IMR-90 (cell line): ENCODE measurements around the gene RILPL2. TPM values are rescaled to one million over a fixed set of nuclear protein-coding genes. Genes with fewer than 3 reads are reported as not detected.

ENCODE experiments used
- ATAC-seq: fragments of 200-7000 bp; cut with Tn5 transposase; 2 replicates; pipeline ENCODE4 v1.9.1; 2020; ENCODE audit warnings: low read depth, mild to moderate bottlenecking, moderate library complexity
- BruUV-seq: library from RNA; stranded (reverse); fragments of 400-500 nt; replicated peaks from 2 replicates; lab custom pipeline; 2021; lab: Mats Ljungman, UMichigan
- CTCF ChIA-PET: fragments of 300-600 bp; formaldehyde crosslinking; extraction: SDS; loops from one replicate; lab custom pipeline; 2021; ENCODE audit warnings: antibody characterized with exemption; lab: Yijun Ruan, JAX
- POLR2A ChIA-PET: fragments of 300-600 bp; sonication (Branson Sonifier 250); formaldehyde crosslinking; loops from one replicate; lab custom pipeline; 2022; ENCODE audit warnings: antibody characterized with exemption; ENCODE audit not compliant: unreplicated experiment; lab: Charles Lee
- DNase-seq: peaks from one replicate; pipeline ENCODE4 v3.0.0; 2013
- H2AFZ ChIP-seq: replicated peaks from 2 replicates; pipeline ENCODE3; 2013; ENCODE audit warnings: low read length, mild to moderate bottlenecking; ENCODE audit not compliant: poor library complexity
- H2AK5ac ChIP-seq: 2 replicates; pipeline ENCODE4 v1.6.1; 2013; ENCODE audit warnings: low read depth, low read length, inconsistent platforms
- H2AK9ac ChIP-seq: replicated peaks from 2 replicates; pipeline ENCODE3; 2013; ENCODE audit warnings: mild to moderate bottlenecking, low read depth, low read length, moderate library complexity; ENCODE audit not compliant: poor library complexity
- H2BK120ac ChIP-seq: 2 replicates; pipeline ENCODE4 v1.6.1; 2013; ENCODE audit warnings: low read depth, low read length, inconsistent platforms
- H2BK15ac ChIP-seq: 3 replicates; pipeline ENCODE4 v1.6.1; 2013; ENCODE audit warnings: low read depth, low read length, inconsistent platforms
- H2BK20ac ChIP-seq: 2 replicates; pipeline ENCODE4 v1.6.1; 2013; ENCODE audit warnings: low read depth, mild to moderate bottlenecking, inconsistent platforms, low read length, moderate library complexity
- H2BK5ac ChIP-seq: 2 replicates; pipeline ENCODE4 v1.6.1; 2013; ENCODE audit warnings: mild to moderate bottlenecking, low read depth, low read length, inconsistent platforms; ENCODE audit not compliant: poor library complexity, severe bottlenecking
- H3K14ac ChIP-seq: replicated peaks from 2 replicates; pipeline ENCODE4 v1.6.1; 2013; ENCODE audit warnings: low read depth, low read length, inconsistent platforms
- H3K18ac ChIP-seq: 2 replicates; pipeline ENCODE4 v1.6.1; 2013; ENCODE audit warnings: low read depth, low read length, control low read depth
- H3K23ac ChIP-seq: 2 replicates; pipeline ENCODE4 v1.6.1; 2013; ENCODE audit warnings: low read depth, low read length, inconsistent platforms
- H3K27ac ChIP-seq: 2 replicates; pipeline ENCODE4 v1.5.1; 2013; ENCODE audit warnings: mild to moderate bottlenecking, control low read depth, low read length; ENCODE audit not compliant: insufficient read depth
- H3K27me3 ChIP-seq: 2 replicates; pipeline ENCODE4 v1.6.1; 2013; ENCODE audit warnings: low read length; ENCODE audit not compliant: control insufficient read depth, insufficient read depth
- H3K36me3 ChIP-seq: 2 replicates; pipeline ENCODE4 v1.6.1; 2013; ENCODE audit warnings: low read length, mixed read lengths; ENCODE audit not compliant: control insufficient read depth, insufficient read depth
- H3K4ac ChIP-seq: 2 replicates; pipeline ENCODE4 v1.6.1; 2013; ENCODE audit warnings: low read depth, low read length, inconsistent platforms
- H3K4me1 ChIP-seq: 2 replicates; pipeline ENCODE4 v1.6.1; 2013; ENCODE audit warnings: low read length, mixed read lengths; ENCODE audit not compliant: control insufficient read depth, insufficient read depth
- H3K4me2 ChIP-seq: 2 replicates; pipeline ENCODE4 v1.6.1; 2013; ENCODE audit warnings: low read depth, mild to moderate bottlenecking, control low read depth, low read length, moderate library complexity
- H3K4me3 ChIP-seq: 2 replicates; pipeline ENCODE4 v1.5.1; 2013; ENCODE audit warnings: low read depth, mild to moderate bottlenecking, control low read depth, low read length, moderate library complexity; ENCODE audit not compliant: insufficient read depth
- H3K56ac ChIP-seq: 2 replicates; pipeline ENCODE4 v1.6.1; 2013; ENCODE audit warnings: low read length, inconsistent platforms; ENCODE audit not compliant: insufficient read depth; ENCODE audit errors: extremely low read depth
- H3K79me1 ChIP-seq, 2 experiments: 2 replicates each; pipeline ENCODE4 v1.6.1; 2013; ENCODE audit warnings: low read length in 2 of 2, inconsistent platforms in 1 of 2, low read depth in 1 of 2
- H3K9ac ChIP-seq: 2 replicates; pipeline ENCODE4 v1.6.1; 2013; ENCODE audit warnings: low read depth, low read length, control low read depth
- H3K9me1 ChIP-seq: 2 replicates; pipeline ENCODE4 v1.6.1; 2013; ENCODE audit warnings: low read length, inconsistent platforms; ENCODE audit not compliant: insufficient read depth
- H3K9me3 ChIP-seq: 2 replicates; pipeline ENCODE4 v1.6.1; 2013; ENCODE audit warnings: low read length; ENCODE audit not compliant: control insufficient read depth, insufficient read depth
- H4K20me1 ChIP-seq: 2 replicates; pipeline ENCODE4 v1.6.1; 2013; ENCODE audit warnings: low read length, inconsistent platforms; ENCODE audit not compliant: insufficient read depth
- H4K5ac ChIP-seq: 2 replicates; pipeline ENCODE4 v1.6.1; 2013; ENCODE audit warnings: mild to moderate bottlenecking, low read depth, low read length, control low read depth
- H4K8ac ChIP-seq, 2 experiments: 2 replicates each; pipeline ENCODE4 v1.6.1; 2013; ENCODE audit warnings: low read depth in 2 of 2, low read length in 2 of 2, control low read depth in 1 of 2, inconsistent platforms in 1 of 2
- H4K91ac ChIP-seq: 2 replicates; pipeline ENCODE4 v1.6.1; 2013; ENCODE audit warnings: low read depth, low read length, inconsistent platforms; ENCODE audit not compliant: insufficient read depth
- RCOR1 ChIP-seq: IDR thresholded peaks from 2 replicates; pipeline ENCODE4 v1.6.1; 2012; ENCODE audit warnings: mild to moderate bottlenecking, low read length, improper control_type of control experiment; ENCODE audit not compliant: insufficient replicate concordance
- WGBS, 2 experiments: methylation state at CpG; one replicate each; pipeline versions ENCODE4 v1.1.5 to v1.1.7; 2013; ENCODE audit warnings: missing lambda C conversion rate in 2 of 2; ENCODE audit not compliant: insufficient read length in 1 of 2; ENCODE audit errors: extremely low coverage in 2 of 2; 5-methylcytosine and 5-hydroxymethylcytosine counted together
- dilution Hi-C: fragments of 300-500 bp; cut with HindIII; formaldehyde crosslinking; loops from one replicate; pipeline ENCODE4 v1.14.3; 2018; ENCODE audit warnings: low sequenced_read_pairs; ENCODE audit not compliant: unreplicated experiment
- in situ Hi-C: fragments of 300-500 bp; cut with MboI; formaldehyde crosslinking; loops from 3 replicates; pipeline ENCODE4 v1.14.3; 2019; ENCODE audit warnings: low sequenced_read_pairs, inconsistent platforms, mixed read lengths
- intact Hi-C: fragments of 100-400 bp; cut with micrococcal nuclease; formaldehyde crosslinking; loops from 2 replicates; pipeline ENCODE4 v1.10.0; 2022
- polyA plus RNA-seq, 3 experiments: library from polyadenylated mRNA; depleted of rRNA; stranded (reverse); fragments of >200 nt; gene quantifications; 2 replicates each; pipeline ENCODE4 v1.2.3, GENCODE V29; 2012; ENCODE audit warnings: low replicate concordance in 1 of 3
- total RNA-seq: library from RNA; depleted of rRNA; stranded (reverse); fragments of >200 nt; gene quantifications from 2 replicates; pipeline ENCODE4 v1.2.3, GENCODE V29; 2012

The RILPL2 gene
- total and polyA plus RNA-seq, 2 of the 4 experiments (the other 2 are of a cell fraction) = 1.8 to 2.2 TPM

DNA sequence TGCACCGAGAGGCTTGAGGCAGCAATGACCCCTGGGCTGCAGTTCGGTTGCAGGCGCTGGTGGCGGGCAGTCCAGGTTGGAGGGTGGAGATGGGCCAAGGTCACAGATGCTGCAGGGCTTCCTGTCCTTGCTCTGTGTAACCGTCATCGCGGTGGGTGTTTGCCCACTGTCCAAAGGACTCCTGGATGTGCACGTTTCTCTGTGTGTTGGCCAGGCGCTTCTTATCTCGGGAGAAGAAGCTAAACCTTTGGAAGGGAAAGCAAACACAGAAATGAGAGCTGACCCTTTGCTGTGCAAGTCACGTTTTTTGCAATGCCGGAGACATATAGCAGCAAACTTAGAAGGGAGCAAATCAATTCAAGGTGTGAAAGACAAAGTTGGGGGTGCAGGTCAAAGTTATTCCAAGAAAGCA lies 36.0 kb upstream of the RILPL2 start:
- H3K4me1 ChIP-seq = peaks cover 3% of the 10 kb centered on the region
- intact Hi-C loops (no loop called here), in situ Hi-C loops (no loop called here), dilution Hi-C loops (no loop called here)
- H3K4me2 ChIP-seq = no peak overlapping the region
- no peak overlapping the region for H4K91ac ChIP-seq
- no peak overlapping the region for H3K23ac ChIP-seq
- H4K8ac ChIP-seq = no peak overlapping the region
- H3K79me1 ChIP-seq = peaks cover 13 to 51% of the 10 kb centered on the region in 2 experiments
- no peak overlapping the region for H3K9ac ChIP-seq
- H2AFZ ChIP-seq = no peak overlapping the region
- H2BK120ac ChIP-seq = no peak overlapping the region
- ChIA-PET POLR2A (no interaction called here), CTCF (no interaction called here)
- no peak overlapping the region for H3K4me3 ChIP-seq
- no peak overlapping the region for H3K27ac ChIP-seq
- WGBS, 2 experiments = 92% methylated on average over 7 of the region's 12 CpGs; no CpG with 5 or more reads in 1 of the 2 experiments
- peaks cover 23% of the 10 kb centered on the region for H4K20me1 ChIP-seq
- no peaks in the 10 kb centered on the region for H3K9me3 ChIP-seq
- no peak overlapping the region for H2AK5ac ChIP-seq
- no peak overlapping the region for H4K5ac ChIP-seq
- no peak for DNase-seq
- H2AK9ac ChIP-seq = no peak overlapping the region
- no peak overlapping the region for H3K4ac ChIP-seq
- H3K18ac ChIP-seq = no peak overlapping the region
- peaks cover 25% of the 10 kb centered on the region for H3K36me3 ChIP-seq
- no peaks in the 10 kb centered on the region; the same call in 1 of the 2 replicates for H3K9me1 ChIP-seq
- H2BK20ac ChIP-seq = no peak overlapping the region
- no TSS peak for BruUV-seq
- no peak overlapping the region for H2BK5ac ChIP-seq
- TF ChIP-seq RCOR1 = no peak
- no peak overlapping the region for H2BK15ac ChIP-seq
- no peak overlapping the region for H3K56ac ChIP-seq
- no peak overlapping the region for H3K14ac ChIP-seq
- no peaks in the 10 kb centered on the region for H3K27me3 ChIP-seq
- no peak for ATAC-seq
